Vagina (tissue), 2 donors: ENCODE results near the gene CALB2.

Experiments
- CTCF ChIP-seq, 3 experiments: fragments of 450-650 bp in 2 of 3; fragments of 200-600 bp in 1 of 3; sonication (generic) in 1 of 3; IDR thresholded peaks; one replicate each; pipeline ENCODE4 v1.5.1; 2017 to 2019; ENCODE audit warnings: antibody characterized with exemption in 3 of 3, mild to moderate bottlenecking in 2 of 3, moderate library complexity in 2 of 3
- POLR2A ChIP-seq, 2 donors: fragments of 450-650 bp; IDR thresholded peaks; one replicate each; pipeline ENCODE4 v1.6.1; 2017; ENCODE audit warnings: antibody characterized with exemption in 2 of 2, mild to moderate bottlenecking in 2 of 2, moderate library complexity in 2 of 2

GRCh38 chr16:71371237-71371636 lies 12.7 kb downstream of the CALB2 start:
- TF ChIP-seq CTCF (IDR thresholded peaks at IDR 0.05) (no peak), POLR2A (IDR thresholded peaks at IDR 0.05) (no peak)
